ENCODE data around the gene DENND10. TPM values are rescaled to one million over a fixed set of nuclear protein-coding genes. Genes with fewer than 3 reads are reported as not detected.
"Not testable (repeated sequence)": the region's sequence is repeated elsewhere in the genome, so short reads cannot be mapped to it uniquely, and the experiment has no call there.

The DENND10 gene
- total RNA-seq, 2 experiments from 2014 or later = 20.5 to 21.9 TPM

- peaks cover 34% of the 10 kb centered on the region for H3K4me1 Mint-ChIP-seq
- POLR2A ChIA-PET = interaction anchor here (1.2 kb wide), 1 partner anchor 9 kb away, joined by 3 read pairs; no protein-coding TSS in a partner anchor
- peaks cover 47% of the 10 kb centered on the region for H3K36me3 Mint-ChIP-seq (ENCODE audit: low read depth)
- no peaks in the 10 kb centered on the region for H3K9me3 Mint-ChIP-seq (ENCODE audit: low read depth)
- ATAC-seq (no peak), DNase-seq (no peak)
- peak overlapping the region; percentile 94 for H3K27ac Mint-ChIP-seq
- peak overlapping the region; percentile 86 for H3K4me3 Mint-ChIP-seq
- CTCF ChIA-PET = interaction anchor here (1.2 to 1.7 kb wide), 3 partner anchors 23 to 40 kb away, joined by 3 to 5 read pairs (median 5); partner anchors contain the start of gene GRK5
- no peaks in the 10 kb centered on the region for H3K27me3 Mint-ChIP-seq
- intact Hi-C loops (cut with DNase I, micrococcal nuclease) = no loop called here
Measured at GRCh38 chr10:119167041-119167440, 63.1 kb downstream of the DENND10 start.

DNA sequence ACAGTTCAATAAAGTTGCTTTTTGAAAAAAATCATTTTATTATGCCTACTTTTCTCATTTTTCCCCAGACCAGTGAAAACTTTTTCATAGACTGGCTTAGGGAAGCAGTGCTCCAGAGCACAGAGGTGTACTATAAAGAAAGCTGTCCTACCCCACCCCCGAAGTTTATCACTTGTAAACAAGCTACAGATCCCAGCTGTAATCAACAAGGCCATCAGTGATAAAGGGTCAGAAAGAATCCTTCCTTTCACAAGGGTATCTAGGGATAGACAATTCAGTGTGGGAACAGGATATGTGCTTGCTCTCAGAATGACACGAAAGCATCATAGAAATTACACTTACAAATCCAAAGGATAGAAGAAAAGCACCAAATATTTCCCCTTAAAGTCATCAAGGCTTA, 70.2 kb downstream of the DENND10 start:
- ChIA-PET CTCF (no interaction called here), POLR2A (interaction anchor here (0.7 kb wide), 1 partner anchor 9 kb away, joined by 4 read pairs; no protein-coding TSS in a partner anchor)
- no peaks in the 10 kb centered on the region for H3K27me3 Mint-ChIP-seq
- peaks cover 28% of the 10 kb centered on the region for H3K4me1 Mint-ChIP-seq
- H3K9me3 Mint-ChIP-seq (ENCODE audit: low read depth) = no peaks in the 10 kb centered on the region
- DNase-seq (no peak), ATAC-seq (no peak)
- peaks cover 48% of the 10 kb centered on the region for H3K36me3 Mint-ChIP-seq (ENCODE audit: low read depth)
- intact Hi-C loops (cut with DNase I, micrococcal nuclease) = no loop called here
- no peak overlapping the region for H3K27ac Mint-ChIP-seq
- no peak overlapping the region for H3K4me3 Mint-ChIP-seq

- Mint-ChIP-seq H3K27me3 (no peaks in the 10 kb centered on the region), H3K4me1 (peaks cover 35% of the 10 kb centered on the region), H3K9me3 (ENCODE audit: low read depth) (no peaks in the 10 kb centered on the region), H3K36me3 (ENCODE audit: low read depth) (peaks cover 43% of the 10 kb centered on the region), H3K27ac (peak overlapping the region; percentile 80), H3K4me3 (peak overlapping the region; percentile 88)
- peak; percentile 34 for DNase-seq
- intact Hi-C loops (cut with DNase I, micrococcal nuclease) = loop anchor here (1.0 to 5.0 kb wide), 3 partner anchors 41 to 476 kb away; partner anchors contain the start of gene BAG3 (in 1 of the 2)
- peak; percentile 14 for ATAC-seq
- CTCF ChIA-PET = interaction anchor here (0.5 to 1.8 kb wide), 8 partner anchors 8 to 240 kb away, joined by 3 to 6 read pairs (median 4); no protein-coding TSS in a partner anchor
- POLR2A ChIA-PET = interaction anchor here (0.5 to 1.0 kb wide), 4 partner anchors 9 to 661 kb away, joined by 3 to 8 read pairs (median 4); no protein-coding TSS in a partner anchor
Measured at GRCh38 chr10:119176166-119176565, 72.3 kb downstream of the DENND10 start.

DNA sequence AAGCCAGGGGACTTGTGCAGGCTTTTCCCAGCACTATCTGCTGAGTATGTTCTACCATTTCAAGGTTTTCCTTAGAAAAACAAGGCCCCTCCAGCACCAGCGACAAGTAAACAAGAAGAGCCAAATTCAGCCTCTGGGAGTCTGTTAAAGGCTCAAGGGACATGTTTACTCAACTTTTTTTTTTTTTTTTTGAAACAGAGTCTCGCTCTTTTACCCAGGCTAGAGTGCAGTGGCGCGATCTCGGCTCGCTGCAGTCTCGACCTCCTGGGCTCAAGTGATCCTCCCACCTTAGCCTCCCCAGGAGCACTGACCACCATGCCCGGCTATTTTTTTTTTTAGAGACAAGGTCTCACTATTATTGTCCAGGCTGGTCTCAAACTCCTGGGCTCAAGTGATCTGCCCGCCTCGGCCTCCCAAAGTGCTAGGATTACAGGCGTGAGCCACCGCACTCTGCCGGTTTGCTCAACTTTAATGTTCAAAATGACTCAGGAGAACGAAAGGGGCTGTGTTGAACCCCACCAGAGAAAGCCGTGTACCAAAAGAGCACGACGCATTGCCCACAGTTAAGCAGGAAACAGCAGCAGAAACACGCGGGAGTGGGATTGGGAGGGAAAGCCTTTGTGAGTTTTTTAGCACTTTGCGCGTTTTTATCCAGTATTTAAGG, 73.9 kb downstream of the DENND10 start:
- ATAC-seq (peak; percentile 40), DNase-seq (peak; percentile 68)
- H3K27me3 Mint-ChIP-seq = no peaks in the 10 kb centered on the region
- H3K36me3 Mint-ChIP-seq (ENCODE audit: low read depth) = peaks cover 31% of the 10 kb centered on the region
- H3K9me3 Mint-ChIP-seq (ENCODE audit: low read depth) = no peaks in the 10 kb centered on the region
- H3K27ac Mint-ChIP-seq = peak overlapping the region; percentile 95
- intact Hi-C loops (cut with DNase I, micrococcal nuclease) = loop anchor here (1.0 to 5.0 kb wide), 14 partner anchors 13 to 474 kb away; partner anchors contain the start of genes EIF3A (in 2 of the 2), SFXN4 (in 2 of the 2), BAG3 (in 1 of the 2) and DENND10 (in 1 of the 2)
- ChIA-PET CTCF (no interaction called here), POLR2A (no interaction called here)
- peaks cover 35% of the 10 kb centered on the region for H3K4me1 Mint-ChIP-seq
- H3K4me3 Mint-ChIP-seq = peak overlapping the region; percentile 88

- H3K27me3 Mint-ChIP-seq = no peaks in the 10 kb centered on the region
- CTCF ChIA-PET = interaction anchor here (0.5 to 2.3 kb wide), 4 partner anchors 10 to 267 kb away, joined by 3 to 21 read pairs (median 4); no protein-coding TSS in a partner anchor
- H3K4me3 Mint-ChIP-seq = peak within 1 kb of the TSS; percentile 88
- POLR2A ChIA-PET = no interaction called here
- DNase-seq = peak; percentile 98
- peaks cover 36% of the 10 kb centered on the region for H3K4me1 Mint-ChIP-seq
- intact Hi-C loops (cut with DNase I, micrococcal nuclease) = loop anchor here (1.0 to 5.0 kb wide), 14 partner anchors 13 to 474 kb away; partner anchors contain the start of genes EIF3A (in 2 of the 2), SFXN4 (in 2 of the 2), BAG3 (in 1 of the 2) and DENND10 (in 1 of the 2)
- peaks cover 27% of the 10 kb centered on the region for H3K36me3 Mint-ChIP-seq (ENCODE audit: low read depth)
- ATAC-seq = peak; percentile 95
- no peaks in the 10 kb centered on the region for H3K9me3 Mint-ChIP-seq (ENCODE audit: low read depth)
- H3K27ac Mint-ChIP-seq = peak within 1 kb of the TSS; percentile 95
Measured at GRCh38 chr10:119178372-119179119, 74.6 kb downstream of the DENND10 start, which contains the start of gene PRDX3. Gene PRDX3, minus strand, starts transcription at chr10:119178812. Its CDS starts 22 bp downstream, at chr10:119178790.

GRCh38 chr10:119180850-119181400, 77.0 kb downstream of the DENND10 start:
- Mint-ChIP-seq H3K36me3 (ENCODE audit: low read depth) (peaks cover 18% of the 10 kb centered on the region), H3K4me1 (peaks cover 33% of the 10 kb centered on the region)
- H3K9me3 Mint-ChIP-seq (ENCODE audit: low read depth); intact Hi-C loops (cut with DNase I, micrococcal nuclease); DNase-seq; ATAC-seq; H3K27ac Mint-ChIP-seq; H3K4me3 Mint-ChIP-seq; H3K27me3 Mint-ChIP-seq: not testable (repeated sequence)
- CTCF ChIA-PET = interaction anchor here (0.7 to 2.3 kb wide), 7 partner anchors 8 to 183 kb away, joined by 3 to 21 read pairs (median 4); partner anchors contain the start of genes GRK5 and SFXN4
- POLR2A ChIA-PET = interaction anchor here (0.9 kb wide), 1 partner anchor 10 kb away, joined by 3 read pairs; no protein-coding TSS in a partner anchor

DNA sequence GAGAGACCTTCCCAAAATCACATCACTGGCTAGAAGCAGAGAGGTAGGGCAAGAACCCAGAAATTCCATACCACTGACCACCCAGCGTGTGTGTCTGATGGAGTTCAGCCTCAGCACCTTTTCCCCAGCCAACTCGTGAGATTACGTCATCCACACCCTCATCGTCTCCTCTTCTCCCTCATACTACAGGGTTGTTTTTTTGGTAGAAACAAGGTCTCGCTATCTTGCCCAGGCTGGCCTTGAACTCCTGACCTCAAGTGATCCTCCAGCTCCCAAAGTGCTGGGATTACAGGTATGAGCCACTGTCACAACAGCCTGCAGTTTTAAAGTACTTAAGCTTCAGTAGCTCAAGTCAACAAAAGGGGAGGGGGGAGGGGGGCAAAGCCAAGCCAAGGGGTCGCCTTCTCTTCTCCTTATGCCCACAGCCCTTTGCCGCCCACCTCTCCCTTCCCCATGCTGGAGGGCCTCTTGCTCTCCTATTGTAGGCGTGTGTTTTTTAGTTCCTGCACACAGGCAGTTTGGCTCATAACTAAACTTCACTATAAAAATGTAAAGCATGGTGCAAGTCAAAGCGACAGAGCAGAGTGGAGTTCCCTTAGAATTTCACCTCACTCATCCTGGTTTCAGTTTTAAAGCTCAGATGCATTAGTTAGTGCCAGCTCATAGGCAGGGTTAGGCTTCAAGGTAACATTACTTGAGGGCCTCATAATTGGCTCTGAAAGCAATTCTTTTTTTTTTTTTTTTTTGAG, 79.9 kb downstream of the DENND10 start:
- ATAC-seq (peak; percentile 96), DNase-seq (peak; percentile 37)
- no peaks in the 10 kb centered on the region for H3K27me3 Mint-ChIP-seq
- H3K4me1 Mint-ChIP-seq = peaks cover 17% of the 10 kb centered on the region
- H3K36me3 Mint-ChIP-seq (ENCODE audit: low read depth) = no peaks in the 10 kb centered on the region
- ChIA-PET CTCF (interaction anchor here (0.6 to 1.0 kb wide), 4 partner anchors 16 to 144 kb away, joined by 3 to 5 read pairs (median 4); no protein-coding TSS in a partner anchor), POLR2A (interaction anchor here (0.6 to 1.2 kb wide), 5 partner anchors 10 to 296 kb away, joined by 3 to 13 read pairs (median 4); no protein-coding TSS in a partner anchor)
- intact Hi-C loops (cut with DNase I, micrococcal nuclease) = no loop called here
- no peak overlapping the region for H3K4me3 Mint-ChIP-seq
- no peaks in the 10 kb centered on the region for H3K9me3 Mint-ChIP-seq (ENCODE audit: low read depth)
- peak overlapping the region; percentile 85 for H3K27ac Mint-ChIP-seq

Other genes starting within 250 kb of the DENND10 start
- under 1 TPM; 0.04 to 0.09 TPM for gene NANOS1, start 74.4 kb upstream of the DENND10 start, total RNA-seq
- gene EIF3A, start 23.3 kb upstream of the DENND10 start, total RNA-seq = 100 to 1,000 TPM; 132 to 150 TPM
- gene SFXN4, start 61.6 kb downstream of the DENND10 start, total RNA-seq = 10 to 100 TPM; 38.7 to 44.7 TPM
- gene PRDX3, start 74.7 kb downstream of the DENND10 start, total RNA-seq = 100 to 1,000 TPM; 160 to 217 TPM
- 10 to 100 TPM; 21.2 to 24.8 TPM for gene GRK5, start 103.5 kb downstream of the DENND10 start, total RNA-seq

Measured in activated CD4-positive, alpha-beta T cell treated with anti-CD3 and anti-CD28 coated beads for 36 hours (primary cell).